Brain pericyte (primary cell): ENCODE results near the gene MUSTN1.

Experiments
- DNase-seq: peaks from one replicate; pipeline ENCODE4 v3.0.0-alpha.2; 2012; ENCODE audit warnings: low read depth, low spot score

MUSTN1 gene

DNA sequence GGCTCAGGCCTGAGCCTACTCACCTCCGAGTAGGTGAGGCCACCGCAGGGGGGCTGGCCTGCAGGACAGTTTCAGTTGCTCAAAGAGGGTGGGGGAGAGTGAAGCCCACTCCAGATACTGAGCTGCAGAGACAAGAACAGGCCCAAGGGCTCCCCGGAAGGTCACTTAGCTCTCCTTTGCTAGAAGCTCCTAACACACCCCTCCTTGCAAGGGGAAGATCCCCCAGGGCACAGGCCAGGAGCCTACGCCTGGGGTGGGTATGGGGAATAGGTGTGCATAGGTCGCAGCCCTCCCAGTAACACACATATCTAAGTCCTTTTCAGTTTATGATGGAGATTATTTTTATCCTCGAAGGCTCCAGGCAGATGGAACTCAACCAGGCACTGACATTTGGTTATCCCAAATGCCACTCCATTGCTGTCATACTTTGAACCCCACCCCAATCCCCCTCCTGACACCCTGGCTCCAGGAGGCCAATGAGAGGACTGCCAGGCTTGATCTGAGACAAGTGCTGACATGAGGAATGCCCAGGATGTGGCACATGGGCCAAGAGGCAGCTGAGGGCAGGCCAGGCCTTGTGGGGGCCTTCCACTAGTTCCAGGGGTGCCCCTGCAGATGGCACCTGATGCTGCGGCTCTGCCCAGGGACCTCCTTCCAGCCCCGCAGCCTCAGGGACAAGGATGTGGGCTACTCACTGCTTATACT lies 1.1 kb upstream of the MUSTN1 start:
- DNase-seq: no peak

DNA sequence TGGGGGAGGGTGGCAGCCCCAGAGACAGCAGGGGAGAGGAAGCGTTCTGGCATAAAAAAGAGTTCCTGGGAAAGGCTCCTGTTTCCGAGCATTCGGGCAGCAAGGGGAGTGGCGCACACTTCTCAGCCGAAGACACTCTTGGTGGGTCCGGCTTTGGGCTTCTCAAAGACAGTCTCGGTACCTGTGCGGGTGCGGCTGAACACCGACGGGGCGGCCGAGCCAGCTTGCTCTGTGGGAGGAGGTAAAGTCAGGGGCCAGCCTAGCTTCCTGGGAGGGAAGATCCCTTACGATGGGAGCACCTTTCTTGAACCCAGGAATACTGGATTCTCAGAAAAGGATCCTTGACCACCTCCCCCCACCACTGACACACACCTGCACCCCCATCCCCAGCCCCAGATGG lies 1.6 kb downstream of the MUSTN1 start:
- no peak for DNase-seq

DNA sequence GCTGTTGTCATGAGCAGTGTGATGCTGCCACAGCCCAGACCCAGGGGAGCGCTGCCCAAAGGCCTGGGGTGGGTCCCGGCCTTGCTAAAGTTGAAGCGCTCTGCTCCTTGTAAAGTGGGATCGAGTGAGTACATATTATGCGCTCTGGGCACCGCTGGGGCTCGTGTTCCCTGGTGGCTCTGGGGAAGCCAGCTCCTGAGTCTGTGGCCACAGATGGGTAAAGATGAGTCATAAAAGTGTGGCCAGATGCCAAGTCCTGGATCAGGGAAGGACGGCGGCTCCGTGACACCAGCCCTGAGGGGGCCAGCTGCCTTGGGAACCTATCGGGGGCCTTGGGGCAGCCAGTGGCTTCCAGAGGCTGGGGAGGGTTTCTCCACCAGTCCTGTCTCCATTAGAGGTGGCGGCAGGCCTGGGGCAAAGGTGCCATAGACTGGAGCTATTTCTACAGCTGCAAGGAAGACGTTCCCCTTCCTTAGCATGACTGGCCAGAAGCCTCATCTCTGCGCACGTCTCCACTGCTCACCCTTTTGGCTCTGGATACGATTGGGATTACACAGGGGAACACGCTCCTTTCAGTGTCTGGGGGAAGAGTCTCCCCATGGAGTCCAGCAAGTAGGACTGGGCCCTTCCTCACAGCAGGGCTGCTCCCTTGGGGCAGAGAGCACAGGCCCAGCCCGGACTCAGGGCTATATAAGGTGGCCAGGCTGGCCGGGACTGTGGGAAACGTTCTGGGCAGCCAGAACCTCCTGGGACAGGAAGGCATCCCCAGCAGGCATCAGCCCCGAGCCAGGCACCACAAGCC lies 3.1 kb downstream of the MUSTN1 start:
- DNase-seq: peak; percentile 70

DNA sequence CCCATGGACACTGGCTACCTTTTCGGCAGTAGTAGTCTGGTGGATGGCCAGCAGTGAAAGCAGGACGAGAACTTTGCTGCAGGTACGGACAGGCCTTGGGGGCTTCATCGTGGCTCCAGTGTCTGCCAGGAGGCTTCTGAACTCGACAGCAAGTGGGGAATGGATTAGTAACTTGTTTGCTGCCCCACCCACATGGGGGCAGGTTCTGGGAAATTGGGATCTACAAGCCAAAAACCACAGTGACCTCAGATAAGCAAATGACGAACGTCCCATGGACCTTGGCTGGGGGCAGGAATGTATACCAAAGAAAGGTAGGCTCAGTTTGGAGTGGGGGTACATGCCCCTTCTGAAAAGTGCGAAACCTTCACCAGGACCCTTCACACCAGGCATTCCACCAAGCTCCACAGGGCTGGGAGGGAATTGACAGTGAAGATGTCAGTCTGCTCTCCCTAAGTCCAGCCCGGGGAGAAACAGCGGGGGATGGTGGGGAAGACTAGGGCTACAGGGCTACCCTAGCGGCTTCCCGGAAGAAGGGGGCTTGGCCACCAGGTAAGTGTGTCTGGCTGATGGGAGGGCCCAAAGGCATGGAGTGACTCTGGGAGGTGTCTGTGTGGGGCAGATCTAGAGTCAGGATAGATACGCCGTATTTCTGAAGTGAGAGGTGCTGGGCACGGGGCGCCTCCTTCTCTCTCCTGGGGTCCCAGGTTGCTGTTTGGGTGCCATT lies 4.1 kb downstream of the MUSTN1 start, which contains the start of gene ITIH4:
Gene ITIH4, minus strand, starts transcription at position 138 of the 724 bp plus-strand sequence. Its CDS starts 30 bp downstream, at position 108.
- DNase-seq: no peak

DNA sequence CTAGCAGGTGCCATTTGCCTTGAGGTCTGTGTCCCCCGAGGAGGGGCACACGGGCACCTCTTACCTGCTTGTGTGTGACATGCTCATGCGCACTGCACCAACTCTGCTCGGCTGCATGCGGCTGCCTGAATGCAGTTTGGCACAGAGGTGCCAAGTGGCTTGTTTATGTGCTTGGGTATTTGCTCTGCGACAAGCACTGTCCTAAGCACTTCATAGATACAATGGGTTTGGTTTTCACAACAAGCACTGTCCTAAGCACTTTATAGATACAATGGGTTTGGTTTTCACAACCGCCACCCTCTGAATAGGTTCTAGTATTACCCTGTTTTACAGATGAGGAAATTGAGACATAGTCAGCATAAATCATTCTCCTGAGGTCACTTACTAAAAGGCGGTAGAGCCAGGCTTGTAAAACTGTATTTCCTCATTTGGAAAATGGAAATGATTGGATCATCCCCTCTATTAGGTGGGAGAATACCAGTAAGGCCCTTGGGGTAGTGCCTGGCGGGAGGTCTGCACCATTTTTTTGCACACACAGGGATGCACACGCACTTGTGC lies 4.8 kb downstream of the MUSTN1 start:
- no peak for DNase-seq

DNA sequence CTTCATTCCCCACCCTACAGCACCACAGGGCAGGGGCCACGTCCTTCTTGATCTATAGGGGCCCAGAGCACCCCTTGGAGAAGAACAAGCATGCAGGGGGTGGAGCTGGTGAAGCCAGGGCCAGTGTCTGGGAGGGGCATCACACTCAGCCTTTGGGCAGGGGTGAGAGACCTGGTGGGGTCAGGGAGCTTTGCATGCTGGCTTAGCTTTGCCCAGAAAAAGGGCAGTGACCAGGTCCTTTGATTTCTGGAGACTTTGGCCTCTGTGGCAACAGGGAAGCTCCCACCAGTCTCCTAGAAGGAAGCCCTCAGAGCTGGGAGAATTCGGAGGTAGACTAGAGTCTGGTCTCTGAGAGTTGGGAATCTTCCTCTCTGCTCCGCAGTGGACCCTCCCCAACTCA lies 5.3 kb downstream of the MUSTN1 start:
- no peak for DNase-seq

DNA sequence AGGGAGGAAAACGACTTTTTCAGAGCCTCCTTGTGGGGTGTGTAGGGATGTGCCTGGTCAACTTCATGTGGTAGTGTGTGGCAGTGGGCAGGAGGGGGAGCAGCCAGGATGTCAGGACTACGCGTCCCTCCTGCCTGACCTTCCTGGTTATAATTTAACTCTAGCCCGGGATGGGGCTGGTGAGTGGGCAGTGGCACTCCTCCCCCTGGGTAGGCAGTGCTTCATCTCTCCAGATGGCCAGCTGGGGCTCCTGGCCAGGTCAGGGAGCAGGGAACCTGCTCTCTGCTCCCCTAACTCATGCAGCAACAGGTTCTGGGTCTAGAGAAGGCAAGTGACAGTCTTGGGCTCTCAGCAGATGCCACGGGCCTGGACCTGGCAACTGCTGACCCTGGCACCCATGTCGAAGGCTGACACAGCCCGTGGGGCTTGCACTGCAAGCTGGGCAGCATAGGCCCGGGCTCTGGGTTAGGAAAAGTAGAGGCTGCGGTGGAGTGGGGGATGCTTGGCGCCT lies 6.9 kb downstream of the MUSTN1 start:
- DNase-seq: no peak

DNA sequence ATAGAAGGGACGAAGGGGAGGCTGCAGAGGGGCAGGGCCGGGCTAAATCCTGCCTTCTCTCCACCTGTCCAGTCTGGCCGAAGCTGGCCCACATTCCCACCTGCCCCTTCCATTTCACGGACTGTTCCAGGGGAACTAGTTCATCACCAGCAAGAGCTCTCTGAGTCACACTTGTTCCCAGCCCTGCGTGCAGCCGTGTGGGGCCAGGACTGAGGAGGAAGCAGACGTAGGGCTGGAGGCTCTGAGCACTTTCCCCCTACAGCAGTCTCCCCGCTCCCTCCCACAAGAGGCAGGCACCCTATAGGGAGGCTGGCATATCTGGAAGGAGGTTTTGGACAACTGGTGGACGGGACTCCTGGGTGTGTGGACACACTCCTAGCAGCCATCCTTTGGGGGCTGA lies 7.4 kb downstream of the MUSTN1 start:
- DNase-seq: no peak

DNA sequence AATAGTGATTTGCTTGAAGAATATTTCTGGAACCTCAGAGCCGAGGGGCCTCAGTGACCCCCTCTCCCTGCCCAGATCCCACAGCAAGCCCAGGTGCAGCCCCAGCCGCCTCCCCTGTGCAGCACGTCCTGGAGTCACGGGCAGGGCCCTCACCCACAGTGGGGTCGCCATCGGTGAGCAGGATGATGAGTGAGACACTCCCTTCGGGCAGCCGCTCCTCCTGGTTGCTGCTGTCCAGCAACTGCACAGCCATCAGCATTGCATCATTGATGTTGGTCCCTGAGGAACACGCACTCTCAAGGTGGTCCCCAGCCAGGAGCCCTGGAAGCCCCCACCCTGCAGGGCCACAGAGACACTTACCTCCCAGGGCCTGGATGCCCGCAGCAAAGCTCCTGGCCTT lies 10.8 kb downstream of the MUSTN1 start:
- no peak for DNase-seq

DNA sequence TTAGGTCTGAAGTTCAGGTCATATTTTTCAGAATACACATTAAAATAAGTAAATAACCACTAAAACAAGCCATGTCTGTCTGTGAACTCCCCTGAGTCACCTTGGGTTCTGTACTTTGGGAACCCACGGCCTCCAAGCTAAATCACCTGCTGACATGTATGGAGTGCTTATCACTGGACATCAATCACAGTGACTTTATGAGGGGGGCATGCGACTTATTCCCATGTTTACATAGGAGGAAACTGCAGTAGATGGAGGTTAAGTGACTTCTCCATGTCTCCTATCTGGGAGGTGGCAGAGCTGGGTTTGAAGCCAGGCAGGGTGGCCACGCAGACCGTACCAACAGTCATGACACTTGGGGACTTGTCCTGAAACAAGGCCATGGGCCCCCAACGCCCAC lies 12.5 kb downstream of the MUSTN1 start:
- no peak for DNase-seq

DNA sequence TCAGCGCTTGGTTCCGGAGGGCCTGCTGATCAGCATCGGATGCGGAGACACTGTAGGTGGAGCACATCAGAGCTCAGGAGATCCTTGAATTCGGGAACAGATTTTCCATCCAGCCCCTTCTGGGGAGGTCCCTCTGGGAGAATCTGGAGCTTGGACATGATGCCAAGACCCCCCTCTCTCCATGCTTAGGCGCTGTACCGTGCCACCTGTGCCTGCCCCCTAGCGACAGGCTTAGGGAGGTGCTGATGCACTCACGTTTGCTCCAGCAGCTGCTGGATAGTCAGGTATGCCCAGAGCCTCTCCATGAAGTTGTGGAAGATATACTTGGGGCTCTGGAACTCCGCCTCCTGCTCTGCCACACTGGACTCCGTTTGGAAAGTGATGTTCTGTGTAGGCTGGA lies 14.1 kb downstream of the MUSTN1 start:
- no peak for DNase-seq

DNA sequence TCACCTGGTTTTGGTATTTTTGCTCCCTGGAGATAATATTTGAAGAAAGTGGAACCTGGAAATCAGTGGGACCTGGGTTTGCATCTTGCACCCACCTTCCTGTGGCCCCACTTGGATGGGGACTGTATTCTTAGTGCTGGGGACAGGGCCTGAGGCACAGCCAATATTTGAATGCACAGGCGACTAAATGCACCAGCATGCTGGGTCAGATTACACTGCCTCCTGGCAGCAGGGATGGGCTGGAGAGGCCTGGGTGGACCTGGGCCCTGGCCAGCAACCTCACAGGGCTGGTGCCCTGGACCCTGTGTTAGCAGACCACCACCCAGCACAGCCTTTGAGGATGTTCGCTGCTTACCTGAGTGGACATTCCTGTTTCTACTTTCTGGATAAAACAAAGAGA lies 14.9 kb downstream of the MUSTN1 start:
- no peak for DNase-seq

DNA sequence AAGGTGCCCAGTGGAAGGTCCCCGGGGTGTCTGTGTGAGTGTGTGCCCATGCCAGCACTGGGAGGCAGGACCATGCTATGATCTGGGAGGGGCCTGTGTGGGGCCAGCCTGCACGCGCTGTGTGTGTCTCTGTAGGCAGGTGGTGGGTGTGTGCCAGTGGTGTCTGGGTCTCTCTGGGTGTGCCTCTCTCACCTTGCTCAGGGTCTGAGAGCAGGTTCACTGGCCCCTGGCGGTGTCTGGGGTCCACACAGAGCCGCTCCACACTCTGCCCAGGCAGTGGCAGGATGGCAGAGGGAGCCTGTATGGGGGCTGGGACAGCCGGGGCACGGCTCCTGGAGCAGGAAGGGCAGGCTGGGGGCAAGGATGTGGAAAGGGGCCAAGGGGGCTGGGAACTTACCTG lies 17.0 kb downstream of the MUSTN1 start:
- no peak for DNase-seq

DNA sequence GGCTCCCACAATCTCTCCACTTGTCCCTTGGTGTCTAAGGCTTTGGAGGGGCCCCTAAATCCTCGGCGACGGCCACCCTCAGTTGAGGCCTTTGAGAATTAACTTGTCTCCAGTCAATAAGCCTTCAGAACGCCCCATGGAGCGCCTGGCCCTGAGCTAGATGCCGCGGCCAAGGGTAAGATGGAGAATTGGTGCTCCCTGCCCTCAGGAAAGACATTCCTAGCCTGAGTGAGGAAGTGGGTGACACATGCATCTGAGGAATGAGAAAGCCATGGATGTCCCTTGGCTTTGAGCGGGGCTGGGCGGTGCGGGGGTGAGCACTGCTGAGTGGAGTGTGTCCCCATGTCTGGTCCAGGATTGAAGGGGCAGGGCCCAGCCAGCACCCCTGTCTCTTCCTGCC lies 17.6 kb downstream of the MUSTN1 start:
- no peak for DNase-seq

DNA sequence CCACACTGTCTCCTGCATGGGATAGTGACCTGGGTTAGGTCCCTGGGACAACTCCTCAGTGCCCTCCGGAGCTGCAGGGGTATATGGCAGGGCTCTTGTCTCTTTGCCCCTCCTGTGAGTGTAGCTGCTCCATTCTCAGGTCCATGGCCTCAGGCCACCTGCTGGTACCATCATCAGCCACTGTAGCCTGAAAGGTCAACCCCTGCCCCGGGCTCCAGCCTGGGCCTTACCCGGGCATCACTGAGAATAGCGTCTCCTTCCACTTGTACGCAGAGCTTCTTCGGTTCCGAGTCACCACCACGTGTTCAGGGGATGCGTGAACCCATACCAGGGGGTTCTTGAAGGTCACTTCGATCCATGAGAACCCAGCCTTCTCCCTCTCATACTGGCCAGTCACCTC lies 18.2 kb downstream of the MUSTN1 start:
- DNase-seq: no peak

DNA sequence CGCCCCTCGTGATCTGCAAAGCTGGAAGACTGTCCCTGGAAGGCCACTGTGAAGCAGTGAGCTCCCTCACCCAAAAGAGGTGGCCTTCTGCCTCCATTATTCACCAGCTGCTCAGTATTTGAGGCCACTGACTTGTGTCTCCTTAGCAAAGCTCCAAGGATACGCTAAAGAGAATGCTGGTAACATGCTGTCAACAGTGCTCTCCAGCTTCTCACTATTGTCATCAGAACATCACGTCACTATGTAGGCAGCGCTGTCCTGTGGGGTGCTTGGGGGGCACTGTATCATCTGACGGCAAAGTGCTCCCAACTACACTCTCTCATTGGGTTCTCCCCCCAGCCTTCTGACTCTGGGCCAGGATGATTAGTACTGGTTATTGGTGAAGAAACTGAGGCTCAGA lies 18.6 kb downstream of the MUSTN1 start:
- DNase-seq: no peak

DNA sequence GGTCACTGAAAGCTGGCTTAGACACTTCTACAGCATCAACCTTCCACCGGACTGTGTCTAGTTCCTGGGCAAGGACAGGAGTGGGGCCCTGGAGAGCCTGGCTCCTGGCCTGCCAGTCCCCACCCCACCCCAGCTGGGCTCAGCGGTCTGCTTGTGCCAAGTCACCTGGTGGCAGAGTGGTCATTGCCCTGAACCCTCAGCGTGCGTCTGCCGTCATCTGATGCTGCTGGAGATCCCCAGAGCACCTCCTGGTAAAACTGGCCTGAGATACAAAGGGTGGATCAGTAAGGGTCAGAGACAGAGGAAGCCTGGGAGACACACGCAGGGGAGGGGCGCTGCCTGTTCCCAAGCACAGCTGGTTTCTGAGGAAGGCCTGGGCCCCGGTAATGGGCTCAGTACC lies 21.0 kb downstream of the MUSTN1 start:
- no peak for DNase-seq

DNA sequence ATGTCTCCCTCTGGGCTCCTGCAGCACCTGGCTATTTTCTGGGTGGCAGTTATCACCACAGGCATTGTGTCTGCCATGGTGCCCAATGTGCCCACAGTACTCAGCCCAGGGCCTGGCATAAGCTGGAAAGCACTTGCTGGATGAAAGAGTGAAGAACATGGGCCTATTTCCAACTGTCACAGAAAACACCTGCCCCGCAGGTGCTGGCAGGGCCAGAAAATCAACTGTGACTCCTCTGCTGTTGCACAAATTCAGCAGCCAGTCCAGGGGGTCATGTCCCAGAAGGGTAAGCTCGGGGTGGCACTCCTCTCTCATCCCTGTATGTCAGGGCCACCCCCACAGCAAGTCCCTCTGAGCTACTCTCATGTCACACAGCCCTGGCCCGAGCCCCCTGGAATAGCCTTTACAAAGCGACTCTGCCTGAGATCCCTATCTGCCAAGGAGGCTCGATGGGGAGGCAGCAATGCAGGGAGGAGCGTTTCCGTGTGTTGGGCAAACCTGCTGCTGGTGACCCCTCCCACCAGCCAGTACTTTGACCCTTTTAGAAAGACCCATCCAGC lies 23.3 kb downstream of the MUSTN1 start:
- no peak for DNase-seq

DNA sequence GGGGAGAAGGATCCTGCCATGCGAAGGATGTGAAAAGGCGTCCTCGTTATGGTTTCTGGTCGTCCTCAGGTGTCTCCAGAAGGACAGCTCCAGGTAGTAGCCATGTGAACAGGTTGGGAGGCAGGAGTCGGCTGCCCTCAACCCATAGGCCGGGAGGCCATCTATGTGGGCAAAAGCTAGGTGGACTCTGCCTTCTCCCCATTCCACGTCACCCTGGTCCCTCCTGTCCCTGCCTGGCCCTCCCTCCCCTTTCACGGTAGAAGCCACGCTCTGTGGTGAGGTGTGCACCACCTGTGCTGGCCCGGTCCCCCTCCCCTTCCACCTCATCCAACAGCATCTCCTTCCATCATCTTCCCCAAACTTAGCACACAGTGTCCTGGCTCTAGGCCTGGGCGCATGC lies 23.9 kb downstream of the MUSTN1 start:
- DNase-seq: no peak

DNA sequence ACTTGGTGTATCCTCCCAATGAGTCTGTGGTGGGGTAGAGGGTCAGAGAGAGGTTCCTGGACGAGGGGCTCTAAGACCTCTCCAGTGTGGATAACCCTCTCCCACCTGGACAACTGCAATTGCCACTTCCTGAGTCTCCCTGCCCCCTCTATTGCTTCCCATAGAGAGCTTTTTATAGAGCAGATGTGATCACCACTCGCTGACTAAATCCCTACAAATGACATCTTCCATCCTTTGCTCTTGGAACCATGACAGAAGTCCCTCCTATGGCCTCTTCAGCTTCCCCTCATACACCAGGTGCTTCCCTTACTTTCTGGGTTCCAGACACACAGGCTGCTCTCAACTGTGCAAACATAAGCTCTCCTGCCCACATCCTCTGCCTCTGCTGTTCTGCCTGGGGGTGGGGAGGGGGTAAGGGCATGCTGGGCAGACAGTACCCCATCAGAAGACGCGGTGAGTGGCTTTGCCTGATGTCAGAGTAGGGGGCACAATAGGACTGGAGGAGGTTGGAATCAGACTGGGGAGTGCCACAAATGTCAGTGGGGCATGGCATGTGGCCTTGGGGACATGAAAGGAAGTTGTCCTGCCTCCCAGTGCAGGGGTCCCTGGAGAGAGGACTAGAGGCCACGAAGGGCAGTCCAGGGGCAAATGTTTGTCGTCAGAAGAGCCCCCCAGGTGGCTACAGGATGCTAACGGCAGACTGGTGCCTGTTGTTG lies 25.0 kb downstream of the MUSTN1 start:
- DNase-seq: no peak

DNA sequence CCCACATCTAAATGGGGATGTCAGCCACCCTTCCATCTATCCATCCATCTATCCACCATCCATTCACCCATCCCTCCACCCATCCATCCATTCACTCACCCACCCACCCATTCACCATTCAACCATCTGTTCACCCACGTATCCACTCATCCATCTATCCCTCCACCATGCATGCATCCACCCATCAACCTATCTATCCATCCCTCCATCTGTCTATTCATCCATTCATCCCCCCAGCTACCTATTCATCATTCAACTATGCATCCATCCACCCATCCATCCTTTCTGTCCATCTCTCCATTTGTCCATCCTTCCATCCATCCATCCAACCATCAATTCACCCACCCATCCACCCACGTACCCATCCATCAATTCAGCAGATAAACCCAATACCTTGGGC lies 25.7 kb downstream of the MUSTN1 start:
- no peak for DNase-seq
